ENCODE results near the gene CBX8.
"Not testable (repeated sequence)": the region's sequence is repeated elsewhere in the genome, so short reads cannot be mapped to it uniquely, and the experiment has no call there.

The CBX8 gene

DNA sequence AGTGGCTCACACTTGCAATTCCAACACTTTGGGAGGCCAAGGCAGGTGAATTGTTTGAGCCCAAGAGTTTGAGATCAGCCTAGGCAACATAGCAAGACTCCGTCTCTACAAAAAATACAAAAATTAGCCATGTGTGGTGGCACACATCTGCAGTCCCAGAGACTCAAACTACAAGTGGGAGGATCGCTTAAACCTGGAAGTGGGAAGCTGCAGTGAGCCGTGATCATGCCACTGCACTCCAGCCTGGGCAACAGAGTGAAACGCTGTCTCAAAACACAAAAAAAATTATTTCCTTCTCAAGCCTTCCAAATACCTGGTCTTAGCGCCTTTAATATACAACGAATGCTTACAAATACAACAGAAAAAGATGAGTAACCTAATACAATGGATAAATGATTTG, 38.6 kb downstream of the CBX8 start:
- peaks cover 16% of the 10 kb centered on the region for H3K27me3 Mint-ChIP-seq
- H3K27ac Mint-ChIP-seq: no peak overlapping the region
- H3K4me1 Mint-ChIP-seq (ENCODE audit: low read depth): no peaks in the 10 kb centered on the region
- DNase-seq: no peak
- H3K36me3 Mint-ChIP-seq (ENCODE audit: low read depth): no peaks in the 10 kb centered on the region
- no peaks in the 10 kb centered on the region for H3K9me3 Mint-ChIP-seq
- H3K4me3 Mint-ChIP-seq: no peak overlapping the region

DNA sequence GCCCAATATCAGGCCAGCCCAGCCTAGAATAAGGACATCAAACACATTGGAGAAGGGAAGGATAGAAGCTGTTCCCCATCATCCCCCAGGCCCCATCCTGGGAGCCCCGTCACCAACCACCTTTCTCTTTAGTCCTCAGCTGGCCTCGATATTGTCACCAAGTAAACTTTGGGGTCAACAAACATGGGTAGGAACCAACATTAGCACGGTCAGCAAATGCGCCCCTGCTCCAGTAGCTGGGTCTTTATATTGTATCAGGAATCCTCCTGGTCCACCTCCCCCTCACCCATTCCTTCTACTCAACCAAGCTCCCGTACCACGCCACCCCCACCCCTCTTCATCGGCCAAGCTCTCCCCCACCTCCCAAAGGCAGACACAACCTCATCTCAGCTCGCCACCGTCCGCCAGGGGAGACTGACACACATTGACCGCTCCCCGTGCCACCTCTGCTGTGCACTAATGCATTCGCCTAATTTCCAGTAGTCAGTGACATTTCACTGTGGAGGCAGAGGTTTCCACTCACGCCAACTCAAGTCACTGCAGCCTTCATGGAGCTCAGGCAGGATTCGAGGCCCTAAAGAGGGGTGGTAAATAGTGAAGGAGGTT, 39.6 kb downstream of the CBX8 start:
- DNase-seq: no peak
- Mint-ChIP-seq H3K4me1 (ENCODE audit: low read depth) (peaks cover 1% of the 10 kb centered on the region), H3K27ac (no peak overlapping the region), H3K9me3 (no peaks in the 10 kb centered on the region), H3K4me3 (no peak overlapping the region), H3K36me3 (ENCODE audit: low read depth) (no peaks in the 10 kb centered on the region), H3K27me3 (peaks cover 19% of the 10 kb centered on the region)

GRCh38 chr17:79755591-79755990, 41.3 kb downstream of the CBX8 start:
- H3K9me3 Mint-ChIP-seq: no peaks in the 10 kb centered on the region
- H3K27me3 Mint-ChIP-seq: peaks cover 35% of the 10 kb centered on the region
- H3K4me1 Mint-ChIP-seq (ENCODE audit: low read depth): peaks cover 8% of the 10 kb centered on the region
- no peak for DNase-seq
- H3K36me3 Mint-ChIP-seq (ENCODE audit: low read depth): no peaks in the 10 kb centered on the region
- H3K27ac Mint-ChIP-seq: no peak overlapping the region
- H3K4me3 Mint-ChIP-seq: no peak overlapping the region

DNA sequence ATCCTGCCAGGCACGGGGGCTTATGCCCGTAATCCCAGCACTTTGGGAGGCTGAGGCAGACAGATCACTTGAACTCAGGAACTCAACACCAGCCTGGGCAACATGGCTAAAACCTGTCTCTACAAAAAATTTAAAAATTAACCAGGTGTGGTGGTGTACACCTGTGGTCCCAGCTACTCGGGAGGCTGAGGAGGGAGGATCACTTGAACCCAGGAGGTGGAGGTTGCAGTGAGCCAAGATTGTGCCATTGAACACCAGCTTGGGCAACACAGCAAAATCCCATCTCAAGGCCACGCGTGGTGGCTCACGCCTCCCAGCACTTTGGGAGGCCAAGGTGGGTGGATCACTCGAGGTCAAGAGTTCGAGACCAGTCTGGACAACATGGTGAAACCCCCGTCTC, 42.0 kb downstream of the CBX8 start:
- H3K27me3 Mint-ChIP-seq: peaks cover 39% of the 10 kb centered on the region
- H3K4me3 Mint-ChIP-seq; H3K36me3 Mint-ChIP-seq (ENCODE audit: low read depth); H3K4me1 Mint-ChIP-seq (ENCODE audit: low read depth); H3K9me3 Mint-ChIP-seq; H3K27ac Mint-ChIP-seq; DNase-seq: not testable (repeated sequence)

DNA sequence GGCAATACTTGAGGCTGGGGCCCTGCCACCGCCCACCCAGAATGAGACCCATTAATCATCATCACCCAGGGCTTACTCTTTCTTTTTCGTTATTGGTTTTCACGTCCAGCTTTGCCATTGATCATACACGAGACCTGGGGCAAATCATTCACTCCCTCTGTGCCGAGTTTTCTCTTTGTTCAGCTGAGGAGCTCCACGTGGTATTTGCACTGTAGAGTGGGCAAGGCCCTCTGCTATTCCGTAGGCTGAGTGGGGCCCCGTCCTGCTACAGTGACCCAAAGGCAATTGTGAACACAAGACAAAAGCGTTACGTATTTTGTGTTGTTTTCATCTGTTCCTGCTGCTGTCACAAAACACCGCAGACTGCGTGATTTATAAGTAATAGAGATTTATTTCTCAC, 42.5 kb downstream of the CBX8 start:
- H3K36me3 Mint-ChIP-seq (ENCODE audit: low read depth): no peaks in the 10 kb centered on the region
- H3K27me3 Mint-ChIP-seq: peaks cover 44% of the 10 kb centered on the region
- peaks cover 8% of the 10 kb centered on the region for H3K4me1 Mint-ChIP-seq (ENCODE audit: low read depth)
- DNase-seq: no peak
- H3K4me3 Mint-ChIP-seq: no peak overlapping the region
- H3K9me3 Mint-ChIP-seq: no peaks in the 10 kb centered on the region
- no peak overlapping the region for H3K27ac Mint-ChIP-seq

GRCh38 chr17:79752175-79752574, 44.7 kb downstream of the CBX8 start:
- Mint-ChIP-seq H3K9me3 (no peaks in the 10 kb centered on the region), H3K36me3 (ENCODE audit: low read depth) (no peaks in the 10 kb centered on the region), H3K4me3 (no peak overlapping the region), H3K27ac (no peak overlapping the region), H3K27me3 (peaks cover 53% of the 10 kb centered on the region), H3K4me1 (ENCODE audit: low read depth) (peaks cover 13% of the 10 kb centered on the region)
- no peak for DNase-seq

DNA sequence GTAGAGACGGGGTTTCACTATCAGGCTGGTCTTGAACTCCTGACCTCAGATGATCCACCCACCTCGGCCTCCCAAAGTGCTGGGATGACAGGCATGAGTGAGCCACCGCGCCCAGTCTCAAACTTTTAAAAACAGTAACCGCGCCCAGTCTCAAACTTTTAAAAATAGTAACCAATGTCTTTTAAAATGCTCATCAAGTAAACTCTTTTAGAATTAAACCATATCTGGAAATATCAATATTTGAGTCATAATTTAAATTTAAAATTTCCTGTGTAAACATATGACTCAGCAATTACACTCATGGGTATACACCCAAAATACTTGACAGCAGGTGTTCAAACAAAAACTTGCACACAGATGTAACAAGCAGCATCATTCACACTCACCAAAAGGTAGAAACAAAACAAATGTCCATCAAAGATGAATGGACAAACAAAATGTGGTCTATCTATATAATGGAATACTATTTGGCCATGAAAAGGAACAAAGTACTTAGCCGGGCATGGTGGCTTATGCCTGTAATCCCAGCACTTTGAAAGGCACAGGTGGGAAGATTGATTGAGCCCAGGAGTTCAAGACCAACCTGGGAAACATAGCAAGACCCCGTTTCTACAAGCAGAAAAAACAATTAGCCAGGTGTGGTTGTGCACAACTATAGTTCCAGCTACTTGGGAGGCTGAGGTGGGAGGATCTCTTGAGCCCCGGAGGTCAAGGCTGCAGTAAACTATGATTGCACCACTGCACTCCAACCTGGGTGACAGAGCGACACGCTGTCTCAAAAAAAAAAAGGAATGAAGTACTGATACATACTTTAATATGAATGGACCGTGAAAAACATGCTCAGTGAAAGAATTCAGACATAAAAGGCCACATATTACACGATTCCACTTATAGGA, 46.0 kb downstream of the CBX8 start:
- H3K4me1 Mint-ChIP-seq (ENCODE audit: low read depth): peaks cover 22% of the 10 kb centered on the region
- no peaks in the 10 kb centered on the region for H3K9me3 Mint-ChIP-seq
- peaks cover 62% of the 10 kb centered on the region for H3K27me3 Mint-ChIP-seq
- no peaks in the 10 kb centered on the region for H3K36me3 Mint-ChIP-seq (ENCODE audit: low read depth)
- no peak overlapping the region for H3K4me3 Mint-ChIP-seq
- no peak for DNase-seq
- H3K27ac Mint-ChIP-seq: no peak overlapping the region

GRCh38 chr17:79749958-79750357, 46.9 kb downstream of the CBX8 start:
- no peak for DNase-seq
- Mint-ChIP-seq H3K9me3 (no peaks in the 10 kb centered on the region), H3K4me1 (ENCODE audit: low read depth) (peaks cover 29% of the 10 kb centered on the region), H3K36me3 (ENCODE audit: low read depth) (no peaks in the 10 kb centered on the region), H3K27ac (no peak overlapping the region), H3K27me3 (peaks cover 66% of the 10 kb centered on the region), H3K4me3 (no peak overlapping the region)

DNA sequence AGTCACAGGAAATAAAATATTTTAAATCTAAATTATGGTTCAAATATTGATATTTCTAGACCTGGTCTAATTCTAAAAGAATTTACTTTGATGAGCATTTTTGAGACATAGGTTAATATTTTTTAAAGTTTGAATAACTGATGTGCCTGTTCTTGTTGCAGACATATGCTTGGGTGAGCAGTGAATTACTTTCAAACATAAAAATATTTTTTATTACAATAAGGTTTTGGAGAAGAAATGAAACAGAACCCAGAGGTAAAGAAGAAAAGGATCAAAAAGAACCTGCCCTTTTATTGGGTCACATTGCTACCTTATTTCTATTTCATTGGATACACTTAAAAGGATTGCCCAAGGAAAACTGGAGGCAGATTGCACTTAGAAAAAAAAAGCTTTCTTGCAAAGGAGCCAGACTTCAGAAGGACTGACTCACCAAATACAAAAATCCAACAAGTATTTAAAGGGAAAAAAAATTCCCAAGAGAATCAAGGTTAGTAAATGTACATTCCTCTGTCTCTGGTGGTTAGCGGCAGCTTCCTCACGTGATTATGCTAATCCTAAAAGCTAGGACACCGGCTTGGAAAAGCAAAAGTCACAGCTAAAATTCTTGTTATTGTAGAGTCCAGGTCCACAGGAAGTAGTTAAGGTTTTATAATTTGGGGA, 47.6 kb downstream of the CBX8 start:
- Mint-ChIP-seq H3K4me1 (ENCODE audit: low read depth) (peaks cover 29% of the 10 kb centered on the region), H3K27me3 (peaks cover 62% of the 10 kb centered on the region), H3K36me3 (ENCODE audit: low read depth) (no peaks in the 10 kb centered on the region), H3K27ac (no peak overlapping the region), H3K4me3 (no peak overlapping the region), H3K9me3 (no peaks in the 10 kb centered on the region)
- DNase-seq: no peak

GRCh38 chr17:79748295-79749099, 48.4 kb downstream of the CBX8 start:
- no peak overlapping the region for H3K4me3 Mint-ChIP-seq
- H3K27me3 Mint-ChIP-seq: peaks cover 59% of the 10 kb centered on the region
- H3K9me3 Mint-ChIP-seq: no peaks in the 10 kb centered on the region
- no peaks in the 10 kb centered on the region for H3K36me3 Mint-ChIP-seq (ENCODE audit: low read depth)
- DNase-seq: no peak
- no peak overlapping the region for H3K27ac Mint-ChIP-seq
- H3K4me1 Mint-ChIP-seq (ENCODE audit: low read depth): peaks cover 29% of the 10 kb centered on the region

GRCh38 chr17:79747508-79748294, 49.2 kb downstream of the CBX8 start:
- DNase-seq: no peak
- no peaks in the 10 kb centered on the region for H3K9me3 Mint-ChIP-seq

DNA sequence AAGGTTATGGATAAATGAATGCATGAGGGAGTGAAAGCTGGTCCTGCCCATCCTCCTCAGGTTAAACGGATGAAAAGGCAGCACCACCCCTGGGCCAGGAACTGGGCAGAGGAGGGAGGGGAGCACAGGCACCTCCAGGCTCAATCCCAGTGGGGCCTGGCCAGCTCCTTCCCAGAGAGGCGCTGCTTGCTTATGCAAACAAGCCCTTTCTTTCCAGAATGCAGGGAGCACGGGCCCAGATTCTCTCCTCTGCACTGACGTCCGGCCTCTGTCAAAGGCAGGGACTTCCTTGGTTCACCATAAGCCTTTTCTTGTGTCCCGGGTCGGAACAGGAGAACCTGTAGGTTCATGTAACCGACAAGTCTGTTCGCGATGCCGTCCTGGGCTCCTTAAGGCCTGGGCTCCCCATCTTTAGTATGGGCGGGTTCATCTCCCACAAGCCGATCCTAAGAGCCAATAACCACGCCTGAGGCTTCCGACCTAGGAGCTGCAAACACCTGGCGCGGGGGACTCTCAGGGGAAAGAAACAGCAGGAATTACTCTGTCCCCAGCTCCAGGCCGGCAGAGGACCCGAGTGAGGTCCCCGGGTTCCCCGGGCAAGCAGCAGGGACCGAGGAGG, 49.9 kb downstream of the CBX8 start:
- no peak for DNase-seq
- no peaks in the 10 kb centered on the region for H3K9me3 Mint-ChIP-seq
- peaks cover 55% of the 10 kb centered on the region for H3K27me3 Mint-ChIP-seq
- peaks cover 26% of the 10 kb centered on the region for H3K4me1 Mint-ChIP-seq (ENCODE audit: low read depth)
- no peaks in the 10 kb centered on the region for H3K36me3 Mint-ChIP-seq (ENCODE audit: low read depth)
- no peak overlapping the region for H3K27ac Mint-ChIP-seq
- H3K4me3 Mint-ChIP-seq: no peak overlapping the region

More at GRCh38 chr17:79747508-79748294, 49.2 kb downstream of the CBX8 start:
- Mint-ChIP-seq H3K27me3 (peaks cover 59% of the 10 kb centered on the region), H3K27ac (no peak overlapping the region), H3K4me1 (ENCODE audit: low read depth) (peaks cover 29% of the 10 kb centered on the region), H3K4me3 (no peak overlapping the region), H3K36me3 (ENCODE audit: low read depth) (no peaks in the 10 kb centered on the region)

GRCh38 chr17:79745641-79746105, 51.2 kb downstream of the CBX8 start:
- no peak for DNase-seq
- Mint-ChIP-seq H3K4me3 (no peak overlapping the region), H3K27ac (no peak overlapping the region), H3K9me3 (no peaks in the 10 kb centered on the region), H3K27me3 (peaks cover 44% of the 10 kb centered on the region), H3K36me3 (ENCODE audit: low read depth) (no peaks in the 10 kb centered on the region), H3K4me1 (ENCODE audit: low read depth) (peaks cover 21% of the 10 kb centered on the region)

Data from activated T-cell treated with anti-CD3 and anti-CD28 coated beads, Interleukin-2, amount 50 U/mL, for 24 hours (primary cell).